ENCODE results near the gene STRN3. TPM values are rescaled to one million over a fixed set of nuclear protein-coding genes. Genes with fewer than 3 reads are reported as not detected.
A peak's percentile ranks its signal among the peaks of the same experiment; 100 is the strongest.
"Not testable (repeated sequence)": the region's sequence is repeated elsewhere in the genome, so short reads cannot be mapped to it uniquely, and the experiment has no call there.

STRN3 gene
- total and polyA plus RNA-seq, 3 experiments from 2014 or later: 4.0 to 20.9 (median 20.0) TPM

- H3K4me3 ChIP-seq (ENCODE audit: low read length): no peak overlapping the region
- Mint-ChIP-seq H3K9me3 (no peaks in the 10 kb centered on the region), H3K4me1 (peaks cover 8 to 16% (median 13%) of the 10 kb centered on the region in 3 donors), H3K36me3 (peaks cover 0 to 3% (median 2%) of the 10 kb centered on the region in 3 donors), H3K4me3 (no peak overlapping the region), H3K27me3 (no peaks in the 10 kb centered on the region), H3K27ac (no peak overlapping the region)
- no peaks in the 10 kb centered on the region for H3K4me1 ChIP-seq (ENCODE audit: insufficient read depth, low read length)
- ChIA-PET CTCF (no interaction called here), POLR2A (no interaction called here)
- H3K27me3 ChIP-seq (ENCODE audit: insufficient read depth, low read length, poor library complexity, severe bottlenecking): no peaks in the 10 kb centered on the region
- no peaks in the 10 kb centered on the region for H3K9me3 ChIP-seq (ENCODE audit: low read length)
- H3K36me3 ChIP-seq (ENCODE audit: insufficient read depth, low read length): no peaks in the 10 kb centered on the region
- DNase-seq: no peak
- no peak overlapping the region for H3K27ac ChIP-seq (ENCODE audit: low read depth, low read length)
These were observed 34.2 kb upstream of the STRN3 start for GRCh38 chr14:31060253-31060875.

GRCh38 chr14:31059152-31059924 lies 33.2 kb upstream of the STRN3 start:
- Mint-ChIP-seq H3K4me3 (no peak overlapping the region), H3K9me3 (no peaks in the 10 kb centered on the region), H3K36me3 (peaks cover 0 to 2% (median 1%) of the 10 kb centered on the region in 3 donors), H3K4me1 (peaks cover 8 to 16% (median 13%) of the 10 kb centered on the region in 3 donors), H3K27ac (peak overlapping the region in 1 of 8 donors; percentile 11), H3K27me3 (no peaks in the 10 kb centered on the region)
- no peaks in the 10 kb centered on the region for H3K27me3 ChIP-seq (ENCODE audit: insufficient read depth, low read length, poor library complexity, severe bottlenecking)
- no peak overlapping the region for H3K27ac ChIP-seq (ENCODE audit: low read depth, low read length)
- no peaks in the 10 kb centered on the region for H3K9me3 ChIP-seq (ENCODE audit: low read length)
- POLR2A ChIA-PET: no interaction called here
- DNase-seq: no peak
- no peaks in the 10 kb centered on the region for H3K36me3 ChIP-seq (ENCODE audit: insufficient read depth, low read length)
- no peak overlapping the region for H3K4me3 ChIP-seq (ENCODE audit: low read length)
- CTCF ChIA-PET: no interaction called here
- H3K4me1 ChIP-seq (ENCODE audit: insufficient read depth, low read length): no peaks in the 10 kb centered on the region

- no peak overlapping the region for H3K4me3 ChIP-seq (ENCODE audit: low read length)
- ChIA-PET POLR2A (no interaction called here), CTCF (no interaction called here)
- no peak overlapping the region for H3K27ac ChIP-seq (ENCODE audit: low read depth, low read length)
- no peaks in the 10 kb centered on the region for H3K9me3 ChIP-seq (ENCODE audit: low read length)
- Mint-ChIP-seq H3K4me1 (peaks cover 8 to 16% (median 13%) of the 10 kb centered on the region in 3 donors), H3K27me3 (no peaks in the 10 kb centered on the region), H3K4me3 (no peak overlapping the region), H3K9me3 (no peaks in the 10 kb centered on the region), H3K27ac (no peak overlapping the region), H3K36me3 (peaks cover 0 to 3% (median 1%) of the 10 kb centered on the region in 3 donors)
- H3K36me3 ChIP-seq (ENCODE audit: insufficient read depth, low read length): no peaks in the 10 kb centered on the region
- no peaks in the 10 kb centered on the region for H3K27me3 ChIP-seq (ENCODE audit: insufficient read depth, low read length, poor library complexity, severe bottlenecking)
- no peak for DNase-seq
- H3K4me1 ChIP-seq (ENCODE audit: insufficient read depth, low read length): no peaks in the 10 kb centered on the region
These were observed 31.7 kb upstream of the STRN3 start for GRCh38 chr14:31057701-31058364.

- POLR2A ChIA-PET: no interaction called here
- Histone ChIP-seq H3K27ac (ENCODE audit: low read depth, low read length) (no peak overlapping the region), H3K27me3 (ENCODE audit: insufficient read depth, low read length, poor library complexity, severe bottlenecking) (no peaks in the 10 kb centered on the region), H3K4me3 (ENCODE audit: low read length) (no peak overlapping the region), H3K36me3 (ENCODE audit: insufficient read depth, low read length) (no peaks in the 10 kb centered on the region), H3K9me3 (ENCODE audit: low read length) (no peaks in the 10 kb centered on the region), H3K4me1 (ENCODE audit: insufficient read depth, low read length) (no peaks in the 10 kb centered on the region)
- no peak for DNase-seq
- no peaks in the 10 kb centered on the region for H3K9me3 Mint-ChIP-seq
- peaks cover 0 to 3% (median 1%) of the 10 kb centered on the region in 3 donors for H3K36me3 Mint-ChIP-seq
- CTCF ChIA-PET: no interaction called here
- no peak overlapping the region for H3K4me3 Mint-ChIP-seq
- no peak overlapping the region for H3K27ac Mint-ChIP-seq
- H3K27me3 Mint-ChIP-seq: no peaks in the 10 kb centered on the region
- peaks cover 8 to 16% (median 13%) of the 10 kb centered on the region in 3 donors for H3K4me1 Mint-ChIP-seq
These were observed 30.9 kb upstream of the STRN3 start for GRCh38 chr14:31057035-31057434.

- H3K27me3 ChIP-seq (ENCODE audit: insufficient read depth, low read length, poor library complexity, severe bottlenecking); H3K27me3 Mint-ChIP-seq; DNase-seq; H3K4me3 ChIP-seq (ENCODE audit: low read length); POLR2A ChIA-PET; H3K4me1 Mint-ChIP-seq; H3K9me3 ChIP-seq (ENCODE audit: low read length); H3K27ac ChIP-seq (ENCODE audit: low read depth, low read length); H3K27ac Mint-ChIP-seq; H3K4me3 Mint-ChIP-seq; H3K36me3 ChIP-seq (ENCODE audit: insufficient read depth, low read length); H3K9me3 Mint-ChIP-seq; H3K4me1 ChIP-seq (ENCODE audit: insufficient read depth, low read length): not testable (repeated sequence)
- CTCF ChIA-PET: interaction anchor here (1.0 kb wide), 1 partner anchor 13 kb away, joined by 5 read pairs; no protein-coding TSS in a partner anchor
- peaks cover 0 to 11% (median 7%) of the 10 kb centered on the region in 3 donors for H3K36me3 Mint-ChIP-seq
These were observed 26.9 kb upstream of the STRN3 start for GRCh38 chr14:31052905-31053586.

- no peaks in the 10 kb centered on the region for H3K27me3 ChIP-seq (ENCODE audit: insufficient read depth, low read length, poor library complexity, severe bottlenecking)
- Mint-ChIP-seq H3K27ac (no peak overlapping the region), H3K9me3 (no peaks in the 10 kb centered on the region), H3K36me3 (peaks cover 0 to 13% (median 7%) of the 10 kb centered on the region in 3 donors), H3K4me3 (no peak overlapping the region), H3K4me1 (peaks cover 4 to 10% (median 5%) of the 10 kb centered on the region in 3 donors), H3K27me3 (no peaks in the 10 kb centered on the region)
- H3K27ac ChIP-seq (ENCODE audit: low read depth, low read length): no peak overlapping the region
- no peak overlapping the region for H3K4me3 ChIP-seq (ENCODE audit: low read length)
- no peaks in the 10 kb centered on the region for H3K36me3 ChIP-seq (ENCODE audit: insufficient read depth, low read length)
- H3K9me3 ChIP-seq (ENCODE audit: low read length): no peaks in the 10 kb centered on the region
- ChIA-PET POLR2A (no interaction called here), CTCF (no interaction called here)
- no peak for DNase-seq
- no peaks in the 10 kb centered on the region for H3K4me1 ChIP-seq (ENCODE audit: insufficient read depth, low read length)
These were observed 25.3 kb upstream of the STRN3 start for GRCh38 chr14:31051511-31051910.

- ChIA-PET POLR2A (interaction anchor here (0.7 kb wide), 1 partner anchor 337 kb away, joined by 3 read pairs; no protein-coding TSS in a partner anchor), CTCF (no interaction called here)
- no peak for DNase-seq
- Mint-ChIP-seq H3K4me1 (peaks cover 4 to 15% (median 5%) of the 10 kb centered on the region in 3 donors), H3K36me3 (peaks cover 0 to 13% (median 7%) of the 10 kb centered on the region in 3 donors), H3K27me3 (no peaks in the 10 kb centered on the region), H3K4me3 (no peak overlapping the region), H3K9me3 (no peaks in the 10 kb centered on the region), H3K27ac (no peak overlapping the region)
- Histone ChIP-seq H3K36me3 (ENCODE audit: insufficient read depth, low read length) (no peaks in the 10 kb centered on the region), H3K27me3 (ENCODE audit: insufficient read depth, low read length, poor library complexity, severe bottlenecking) (no peaks in the 10 kb centered on the region), H3K27ac (ENCODE audit: low read depth, low read length) (no peak overlapping the region), H3K4me3 (ENCODE audit: low read length) (no peak overlapping the region), H3K4me1 (ENCODE audit: insufficient read depth, low read length) (no peaks in the 10 kb centered on the region), H3K9me3 (ENCODE audit: low read length) (no peaks in the 10 kb centered on the region)
These were observed 24.8 kb upstream of the STRN3 start for GRCh38 chr14:31051023-31051422.

- POLR2A ChIA-PET: no interaction called here
These were observed 21.3 kb upstream of the STRN3 start for GRCh38 chr14:31047503-31047902.

More at GRCh38 chr14:31047503-31047902, 21.3 kb upstream of the STRN3 start:
- no peak overlapping the region for H3K27ac ChIP-seq (ENCODE audit: low read depth, low read length)
- H3K27me3 Mint-ChIP-seq: no peaks in the 10 kb centered on the region
- no peak for DNase-seq
- H3K4me3 Mint-ChIP-seq: no peak overlapping the region
- peaks cover 4 to 21% (median 8%) of the 10 kb centered on the region in 3 donors for H3K4me1 Mint-ChIP-seq
- no peaks in the 10 kb centered on the region for H3K36me3 ChIP-seq (ENCODE audit: insufficient read depth, low read length)
- no peak overlapping the region for H3K27ac Mint-ChIP-seq
- H3K36me3 Mint-ChIP-seq: peaks cover 0 to 9% (median 8%) of the 10 kb centered on the region in 3 donors
- CTCF ChIA-PET: no interaction called here
- H3K4me3 ChIP-seq (ENCODE audit: low read length): no peak overlapping the region
- no peaks in the 10 kb centered on the region for H3K4me1 ChIP-seq (ENCODE audit: insufficient read depth, low read length)
- no peaks in the 10 kb centered on the region for H3K9me3 Mint-ChIP-seq
- no peaks in the 10 kb centered on the region for H3K9me3 ChIP-seq (ENCODE audit: low read length)
- no peaks in the 10 kb centered on the region for H3K27me3 ChIP-seq (ENCODE audit: insufficient read depth, low read length, poor library complexity, severe bottlenecking)

Measured in CD8-positive, alpha-beta memory T cell (primary cell).